Thoracic aorta (tissue), 2 donors: Measurements from ENCODE around the gene WDR6. TPM values are rescaled to one million over a fixed set of nuclear protein-coding genes. Genes with fewer than 3 reads are reported as not detected.

Source experiments
- ATAC-seq: fragments of 150-250 bp; one replicate; pipeline ENCODE4 v1.8.0; 2017; ENCODE audit warnings: low read depth; ENCODE audit not compliant: insufficient number of reproducible peaks, low FRiP score
- DNase-seq: peaks from one replicate; pipeline ENCODE4 v3.0.0-alpha.2; 2020; ENCODE audit warnings: low spot score
- H3K27ac ChIP-seq, 2 donors: fragments of 200-600 bp; sonication (generic); 1 replicate in 1 of 2; 2 replicates in 1 of 2; pipeline ENCODE4 v1.5.1; 2016; ENCODE audit warnings: mild to moderate bottlenecking in 2 of 2, moderate library complexity in 2 of 2
- H3K27me3 ChIP-seq: fragments of 200-600 bp; sonication (generic); replicated peaks from 2 replicates; pipeline ENCODE4 v1.6.0; 2016; ENCODE audit warnings: mild to moderate bottlenecking; ENCODE audit not compliant: insufficient read depth
- H3K36me3 ChIP-seq: fragments of 200-600 bp; sonication (generic); one replicate; pipeline ENCODE4 v1.5.1; 2016
- H3K4me1 ChIP-seq, 2 donors: fragments of 200-600 bp; sonication (generic); 1 replicate in 1 of 2; 2 replicates in 1 of 2; pipeline versions ENCODE4 v1.5.1 to v1.6.0; 2016; ENCODE audit warnings: low read depth in 2 of 2, mild to moderate bottlenecking in 1 of 2; ENCODE audit not compliant: control insufficient read depth in 1 of 2
- H3K4me3 ChIP-seq: fragments of 200-600 bp; sonication (generic); 2 replicates; pipeline ENCODE4 v1.5.1; 2016; ENCODE audit warnings: mild to moderate bottlenecking
- H3K9me3 ChIP-seq: fragments of 200-600 bp; sonication (generic); 2 replicates; pipeline ENCODE4 v1.5.1; 2016
- total RNA-seq, 2 donors: library from RNA; depleted of rRNA; stranded (reverse); fragments of >200 nt; gene quantifications; one replicate each; pipeline versions ENCODE4 v1.1.0 to v1.2.3, GENCODE V29; 2016
- TF ChIP-seq, protein P1 (sequence below): fragments of 200-600 bp; sonication (generic); IDR thresholded peaks from one replicate; pipeline ENCODE4 v1.5.1; 2019; ENCODE audit warnings: antibody characterized with exemption

The WDR6 gene
- total RNA-seq, 2 donors from 2014 or later, result 89.9 to 121 TPM

DNA sequence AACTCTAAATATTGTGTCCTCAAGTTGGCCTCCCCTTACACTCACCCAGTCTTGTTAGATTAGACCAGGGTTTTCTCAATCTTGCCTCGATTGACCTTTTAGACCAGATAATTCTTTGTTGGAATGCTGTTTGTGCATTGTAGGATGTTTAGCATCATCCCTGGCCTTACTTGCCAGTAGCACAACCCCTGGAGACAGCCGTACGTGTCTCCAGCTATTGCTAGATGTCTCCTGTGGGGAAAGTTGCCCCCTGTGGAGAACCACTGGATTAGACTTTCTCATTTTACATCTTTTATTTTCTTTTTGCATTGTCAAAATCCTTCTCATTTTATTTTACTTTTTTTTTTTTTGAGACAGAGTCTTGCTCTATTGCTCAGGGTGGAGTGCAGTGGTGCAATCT, 2.2 kb downstream of the WDR6 start:
- peaks cover 17% of the 10 kb centered on the region for H3K36me3 ChIP-seq
- ATAC-seq (no peak), DNase-seq (no peak)
- no peak overlapping the region for H3K4me3 ChIP-seq
- TF ChIP-seq, protein P1, sequence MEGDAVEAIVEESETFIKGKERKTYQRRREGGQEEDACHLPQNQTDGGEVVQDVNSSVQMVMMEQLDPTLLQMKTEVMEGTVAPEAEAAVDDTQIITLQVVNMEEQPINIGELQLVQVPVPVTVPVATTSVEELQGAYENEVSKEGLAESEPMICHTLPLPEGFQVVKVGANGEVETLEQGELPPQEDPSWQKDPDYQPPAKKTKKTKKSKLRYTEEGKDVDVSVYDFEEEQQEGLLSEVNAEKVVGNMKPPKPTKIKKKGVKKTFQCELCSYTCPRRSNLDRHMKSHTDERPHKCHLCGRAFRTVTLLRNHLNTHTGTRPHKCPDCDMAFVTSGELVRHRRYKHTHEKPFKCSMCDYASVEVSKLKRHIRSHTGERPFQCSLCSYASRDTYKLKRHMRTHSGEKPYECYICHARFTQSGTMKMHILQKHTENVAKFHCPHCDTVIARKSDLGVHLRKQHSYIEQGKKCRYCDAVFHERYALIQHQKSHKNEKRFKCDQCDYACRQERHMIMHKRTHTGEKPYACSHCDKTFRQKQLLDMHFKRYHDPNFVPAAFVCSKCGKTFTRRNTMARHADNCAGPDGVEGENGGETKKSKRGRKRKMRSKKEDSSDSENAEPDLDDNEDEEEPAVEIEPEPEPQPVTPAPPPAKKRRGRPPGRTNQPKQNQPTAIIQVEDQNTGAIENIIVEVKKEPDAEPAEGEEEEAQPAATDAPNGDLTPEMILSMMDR, result no peak
- no peak overlapping the region for H3K27ac ChIP-seq
- H3K27me3 ChIP-seq, result no peaks in the 10 kb centered on the region
- peaks cover 5 to 21% of the 10 kb centered on the region in 2 donors for H3K4me1 ChIP-seq
- no peaks in the 10 kb centered on the region for H3K9me3 ChIP-seq

DNA sequence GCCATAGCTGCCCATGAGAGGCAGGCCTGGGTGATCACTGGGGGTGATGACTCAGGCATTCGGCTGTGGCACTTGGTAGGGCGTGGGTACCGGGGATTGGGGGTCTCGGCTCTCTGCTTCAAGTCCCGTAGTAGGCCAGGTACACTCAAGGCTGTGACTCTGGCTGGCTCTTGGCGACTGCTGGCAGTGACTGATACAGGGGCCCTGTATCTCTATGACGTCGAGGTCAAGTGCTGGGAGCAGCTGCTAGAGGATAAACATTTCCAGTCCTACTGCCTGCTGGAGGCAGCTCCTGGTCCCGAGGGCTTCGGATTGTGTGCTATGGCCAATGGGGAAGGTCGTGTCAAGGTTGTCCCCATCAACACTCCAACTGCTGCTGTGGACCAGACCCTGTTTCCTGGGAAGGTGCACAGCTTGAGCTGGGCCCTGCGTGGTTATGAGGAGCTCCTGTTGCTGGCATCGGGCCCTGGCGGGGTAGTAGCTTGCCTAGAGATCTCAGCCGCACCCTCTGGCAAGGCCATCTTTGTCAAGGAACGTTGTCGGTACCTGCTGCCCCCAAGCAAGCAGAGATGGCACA, 5.3 kb downstream of the WDR6 start:
- Histone ChIP-seq H3K4me1 (peaks cover 2 to 17% of the 10 kb centered on the region in 2 donors), H3K9me3 (no peaks in the 10 kb centered on the region), H3K4me3 (no peak overlapping the region), H3K36me3 (peaks cover 29% of the 10 kb centered on the region), H3K27me3 (no peaks in the 10 kb centered on the region), H3K27ac (no peak overlapping the region)
- TF ChIP-seq, protein P1, result no peak
- ATAC-seq, result no peak
- no peak for DNase-seq

DNA sequence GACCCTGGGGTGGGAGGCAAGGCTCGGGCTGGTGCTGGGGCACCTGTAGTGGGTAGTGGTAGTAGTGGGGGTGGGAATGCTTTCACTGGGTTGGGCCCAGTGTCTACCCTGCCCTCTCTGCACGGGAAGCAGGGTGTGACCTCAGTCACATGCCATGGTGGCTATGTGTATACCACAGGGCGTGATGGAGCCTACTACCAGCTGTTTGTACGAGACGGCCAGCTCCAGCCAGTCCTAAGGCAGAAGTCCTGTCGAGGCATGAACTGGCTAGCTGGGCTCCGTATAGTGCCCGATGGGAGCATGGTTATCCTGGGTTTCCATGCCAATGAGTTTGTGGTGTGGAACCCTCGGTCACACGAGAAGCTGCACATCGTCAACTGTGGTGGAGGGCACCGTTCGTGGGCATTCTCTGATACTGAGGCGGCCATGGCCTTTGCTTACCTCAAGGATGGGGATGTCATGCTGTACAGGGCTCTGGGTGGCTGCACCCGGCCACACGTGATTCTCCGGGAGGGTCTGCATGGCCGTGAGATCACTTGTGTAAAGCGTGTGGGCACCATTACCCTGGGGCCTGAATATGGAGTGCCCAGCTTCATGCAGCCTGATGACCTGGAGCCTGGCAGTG, 6.0 kb downstream of the WDR6 start:
- H3K4me1 ChIP-seq, result peaks cover 4 to 16% of the 10 kb centered on the region in 2 donors
- no peak for DNase-seq
- TF ChIP-seq, protein P1, result no peak
- peaks cover 29% of the 10 kb centered on the region for H3K36me3 ChIP-seq
- no peak overlapping the region for H3K4me3 ChIP-seq
- H3K9me3 ChIP-seq, result no peaks in the 10 kb centered on the region
- ATAC-seq, result no peak
- H3K27me3 ChIP-seq, result no peaks in the 10 kb centered on the region
- no peak overlapping the region for H3K27ac ChIP-seq

DNA sequence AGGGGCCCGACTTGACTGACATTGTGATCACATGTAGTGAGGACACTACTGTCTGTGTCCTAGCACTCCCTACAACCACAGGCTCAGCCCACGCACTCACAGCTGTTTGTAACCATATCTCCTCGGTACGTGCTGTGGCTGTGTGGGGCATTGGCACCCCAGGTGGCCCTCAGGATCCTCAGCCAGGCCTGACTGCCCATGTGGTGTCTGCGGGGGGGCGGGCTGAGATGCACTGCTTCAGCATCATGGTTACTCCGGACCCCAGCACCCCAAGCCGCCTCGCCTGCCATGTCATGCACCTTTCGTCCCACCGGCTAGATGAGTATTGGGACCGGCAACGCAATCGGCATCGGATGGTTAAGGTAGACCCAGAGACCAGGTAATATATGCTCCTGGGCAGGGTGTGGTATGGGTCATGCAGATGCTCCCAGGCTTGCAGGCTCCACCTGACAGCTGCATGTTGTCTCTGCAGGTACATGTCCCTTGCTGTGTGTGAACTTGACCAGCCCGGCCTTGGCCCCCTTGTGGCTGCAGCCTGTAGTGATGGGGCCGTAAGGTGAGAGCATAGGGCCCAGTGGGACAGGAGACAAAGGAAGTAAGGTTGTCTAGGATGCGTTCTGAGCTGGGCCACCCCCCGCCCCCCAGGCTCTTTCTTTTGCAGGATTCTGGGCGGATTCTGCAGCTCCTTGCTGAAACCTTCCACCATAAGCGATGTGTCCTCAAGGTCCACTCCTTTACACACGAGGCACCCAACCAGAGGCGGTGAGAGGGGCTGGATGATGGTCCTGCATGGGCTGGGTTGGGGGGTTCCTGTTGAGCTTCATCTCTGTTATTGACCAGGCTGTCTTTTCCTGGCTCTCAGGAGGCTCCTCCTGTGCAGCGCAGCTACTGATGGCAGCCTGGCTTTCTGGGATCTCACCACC, 6.8 kb downstream of the WDR6 start:
- H3K27ac ChIP-seq, result no peak overlapping the region
- TF ChIP-seq, protein P1, result peak; percentile 42
- H3K4me1 ChIP-seq, result peaks cover 8 to 13% of the 10 kb centered on the region in 2 donors
- H3K4me3 ChIP-seq, result no peak overlapping the region
- ATAC-seq, result no peak
- no peak for DNase-seq
- peaks cover 29% of the 10 kb centered on the region for H3K36me3 ChIP-seq
- no peaks in the 10 kb centered on the region for H3K9me3 ChIP-seq
- H3K27me3 ChIP-seq, result no peaks in the 10 kb centered on the region

DNA sequence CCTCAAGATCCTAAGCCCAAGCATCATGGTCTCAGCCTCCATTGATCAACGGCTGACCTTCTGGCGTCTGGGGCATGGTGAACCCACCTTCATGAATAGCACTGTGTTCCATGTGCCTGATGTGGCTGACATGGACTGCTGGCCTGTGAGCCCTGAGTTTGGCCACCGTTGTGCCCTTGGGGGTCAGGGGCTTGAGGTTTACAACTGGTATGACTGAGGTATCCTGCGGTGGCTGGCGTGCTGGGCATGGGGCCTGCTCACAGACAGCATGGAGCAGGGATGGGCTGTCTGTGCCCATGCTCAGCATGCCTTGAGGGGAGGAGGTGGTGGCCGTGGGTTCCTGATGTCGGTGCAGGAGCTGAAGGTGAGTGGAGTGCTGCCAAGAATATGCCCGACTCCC, 7.9 kb downstream of the WDR6 start:
- DNase-seq, result no peak
- TF ChIP-seq, protein P1, result no peak
- no peak for ATAC-seq
- Histone ChIP-seq H3K4me1 (peaks cover 19 to 23% of the 10 kb centered on the region in 2 donors), H3K36me3 (peaks cover 29% of the 10 kb centered on the region), H3K27me3 (no peaks in the 10 kb centered on the region), H3K4me3 (no peak overlapping the region), H3K27ac (no peak overlapping the region), H3K9me3 (no peaks in the 10 kb centered on the region)
